K562 (cell line): ENCODE results near the gene USHBP1. TPM values are rescaled to one million over a fixed set of nuclear protein-coding genes. Genes with fewer than 3 reads are reported as not detected.

ENCODE experiments used
- ATAC-seq: fragments of 200-7000 bp; cut with Tn5 transposase; 3 replicates; pipeline ENCODE4 v1.9.1; 2020; ENCODE audit warnings: moderate library complexity
- BruUV-seq: library from RNA; stranded (reverse); fragments of 400-500 nt; replicated peaks from 2 replicates; lab custom pipeline; 2021; lab: Mats Ljungman, UMichigan
- CTCF ChIA-PET: fragments of 300-600 bp; formaldehyde crosslinking; extraction: SDS; loops from one replicate; lab custom pipeline; 2021; ENCODE audit warnings: low intra/inter-chr PET ratio; lab: Yijun Ruan, JAX
- POLR2A ChIA-PET: fragments of 300-600, 350-650 bp; sonication (Branson Sonifier 250); formaldehyde crosslinking; extraction: SDS; loops from one replicate; lab custom pipeline; 2021; ENCODE audit warnings: antibody characterized with exemption, inconsistent platforms; lab: Yijun Ruan, JAX
- DNase-seq, 4 experiments: peaks; one replicate each; pipeline versions ENCODE4 v3.0.0 to v3.0.0-alpha.2; 2011 to 2018; ENCODE audit warnings: low spot score in 3 of 4, mixed read lengths in 3 of 4; ENCODE audit errors: extremely low read depth in 1 of 4
- FAIRE-seq: peaks from 2 replicates; lab custom pipeline; 2011; peaks lifted over from hg19 to GRCh38; lab: Jason Lieb, UNC
- H2AFZ ChIP-seq: 2 replicates; pipeline ENCODE4 v1.6.0; 2011; ENCODE audit warnings: low read depth, low read length, control low read depth, inconsistent platforms
- H3K27ac ChIP-seq: fragments of 200-600 bp; 3 replicates; pipeline ENCODE4 v1.8.0; 2011; ENCODE audit warnings: low read depth, mild to moderate bottlenecking, control low read depth, inconsistent platforms, low read length, moderate library complexity, mixed read lengths; ENCODE audit errors: extremely low read depth
- H3K27me3 ChIP-seq, 2 experiments: fragments of 300-600 bp in 1 of 2; 2 replicates in 1 of 2; 3 replicates in 1 of 2; pipeline versions ENCODE4 v1.6.0 to v1.8.0; 2011; ENCODE audit warnings: inconsistent platforms in 2 of 2, low read length in 2 of 2, mild to moderate bottlenecking in 1 of 2, mixed read lengths in 1 of 2, moderate library complexity in 1 of 2; ENCODE audit not compliant: control insufficient read depth in 2 of 2, insufficient read depth in 2 of 2
- H3K36me3 ChIP-seq: fragments of 300-600 bp; 3 replicates; pipeline ENCODE4 v1.8.0; 2011; ENCODE audit warnings: mild to moderate bottlenecking, low read length, inconsistent platforms; ENCODE audit not compliant: control insufficient read depth, insufficient read depth
- H3K4me1 ChIP-seq, 2 experiments: fragments of 200-600 bp in 1 of 2; replicated peaks in 1 of 2; 2 replicates in 1 of 2; 3 replicates in 1 of 2; pipeline versions ENCODE4 v1.5.1 to v1.8.0; 2011; ENCODE audit warnings: inconsistent platforms in 2 of 2, low read length in 2 of 2, mild to moderate bottlenecking in 1 of 2, mixed read lengths in 1 of 2, moderate library complexity in 1 of 2; ENCODE audit not compliant: control insufficient read depth in 2 of 2, insufficient read depth in 2 of 2
- H3K4me2 ChIP-seq: 2 replicates; pipeline ENCODE4 v1.6.1; 2011; ENCODE audit warnings: low read length, control low read depth, inconsistent platforms, mixed read lengths; ENCODE audit not compliant: insufficient read depth
- H3K4me3 ChIP-seq: fragments of 200-600 bp; sonication (generic), shearing (Covaris generic); 2 replicates; pipeline ENCODE4 v1.5.1; 2016; ENCODE audit warnings: control low read depth, inconsistent platforms
- H3K79me2 ChIP-seq: fragments of 200-600 bp; 3 replicates; pipeline ENCODE4 v1.8.0; 2011; ENCODE audit warnings: low read length, inconsistent platforms; ENCODE audit not compliant: control insufficient read depth, insufficient read depth
- H3K9ac ChIP-seq, 2 experiments: 2 replicates each; pipeline versions ENCODE4 v1.6.0 to v1.6.1; 2011; ENCODE audit warnings: low read depth in 2 of 2, low read length in 2 of 2, control low read depth in 1 of 2, inconsistent platforms in 1 of 2, mild to moderate bottlenecking in 1 of 2, mixed read lengths in 1 of 2; ENCODE audit not compliant: insufficient read depth in 1 of 2
- H3K9me1 ChIP-seq: one replicate; pipeline ENCODE4 v1.6.0; 2011; ENCODE audit warnings: inconsistent platforms, mild to moderate bottlenecking, low read length, moderate library complexity; ENCODE audit not compliant: control insufficient read depth, insufficient read depth
- H3K9me3 ChIP-seq: replicated peaks from 2 replicates; pipeline ENCODE4 v1.5.1; 2011; ENCODE audit warnings: low read depth, low read length, inconsistent platforms; ENCODE audit not compliant: control insufficient read depth, insufficient read depth
- H4K20me1 ChIP-seq: replicated peaks from 2 replicates; pipeline ENCODE4 v1.6.1; 2011; ENCODE audit warnings: low read length, inconsistent platforms, mixed read lengths; ENCODE audit not compliant: control insufficient read depth, insufficient read depth
- CBFA2T3 ChIP-seq: fragments of 450-650 bp; IDR thresholded peaks from 2 replicates; pipeline ENCODE4 v1.6.1; 2017
- CEBPB ChIP-seq: fragments of 450-650 bp; IDR thresholded peaks from 2 replicates; pipeline ENCODE4 v1.6.1; 2016; ENCODE audit warnings: missing genetic modification characterization, missing compliant biosample characterization
- FOXJ3 ChIP-seq: sonication (generic); formaldehyde crosslinking; IDR thresholded peaks from 2 replicates; pipeline ENCODE4 v1.4.0; 2020; ENCODE audit warnings: mild to moderate bottlenecking, missing genetic modification reagents
- FOXP4 ChIP-seq: sonication (generic); formaldehyde crosslinking; IDR thresholded peaks from 2 replicates; pipeline ENCODE4 v1.8.0; 2022; ENCODE audit warnings: mild to moderate bottlenecking, missing genetic modification reagents, borderline replicate concordance
- ILK ChIP-seq: fragments of 450-650 bp; IDR thresholded peaks from 2 replicates; pipeline ENCODE4 v1.6.1; 2016; ENCODE audit warnings: missing genetic modification characterization, low read depth, mild to moderate bottlenecking, missing compliant biosample characterization, moderate library complexity, borderline replicate concordance
- KLF1 ChIP-seq: fragments of 450-650 bp; IDR thresholded peaks from 2 replicates; pipeline ENCODE4 v1.6.1; 2016; ENCODE audit warnings: missing genetic modification characterization, missing compliant biosample characterization
- NR0B1 ChIP-seq: fragments of 450-650 bp; IDR thresholded peaks from one replicate; pipeline ENCODE4 v1.6.1; 2018; ENCODE audit warnings: mild to moderate bottlenecking, moderate library complexity; ENCODE audit not compliant: partially characterized antibody
- PHF8 ChIP-seq: fragments of 200-600 bp; sonication (generic); IDR thresholded peaks from 2 replicates; pipeline ENCODE4 v1.6.1; 2012; ENCODE audit warnings: mixed run types, mild to moderate bottlenecking, inconsistent platforms, low read length, moderate library complexity, borderline replicate concordance
- POLR3A ChIP-seq: IDR thresholded peaks from 2 replicates; pipeline ENCODE4 v1.6.1; 2011; ENCODE audit warnings: borderline replicate concordance, mild to moderate bottlenecking, moderate library complexity; ENCODE audit not compliant: insufficient read length, insufficient read depth; ENCODE audit errors: extremely low read depth
- POU5F1 ChIP-seq: fragments of 150-350 bp; IDR thresholded peaks from 2 replicates; pipeline ENCODE4 v1.6.1; 2014; ENCODE audit warnings: borderline replicate concordance, low read length, low read depth, mild to moderate bottlenecking; ENCODE audit not compliant: partially characterized antibody
- PRMT5 ChIP-seq: sonication (generic); formaldehyde crosslinking; IDR thresholded peaks from 2 replicates; pipeline ENCODE4 v1.5.0; 2020; ENCODE audit warnings: missing genetic modification reagents
- RCOR1 ChIP-seq, 2 experiments: IDR thresholded peaks; 2 replicates each; pipeline ENCODE4 v1.6.1; 2012; ENCODE audit warnings: low read depth in 2 of 2, low read length in 2 of 2, borderline replicate concordance in 1 of 2, improper control_type of control experiment in 1 of 2
- SMAD2 ChIP-seq: fragments of 150-350 bp; IDR thresholded peaks from 2 replicates; pipeline ENCODE4 v1.6.1; 2014; ENCODE audit warnings: low read depth, mild to moderate bottlenecking, low read length
- TAL1 ChIP-seq: fragments of 450-650 bp; IDR thresholded peaks from 2 replicates; pipeline ENCODE4 v1.6.1; 2016; ENCODE audit warnings: mild to moderate bottlenecking
- ZNF436 ChIP-seq: fragments of 250-450, 450-650 bp; sonication (Bioruptor Pico); formaldehyde crosslinking; IDR thresholded peaks from 2 replicates; pipeline ENCODE4 v1.7.0; 2020; ENCODE audit warnings: mild to moderate bottlenecking
- ZNF445 ChIP-seq: fragments of 250-450 bp; sonication (Bioruptor Pico); IDR thresholded peaks from 2 replicates; pipeline ENCODE4 v1.4.0; 2020; ENCODE audit warnings: low read depth, mild to moderate bottlenecking, moderate library complexity
- ZNF696 ChIP-seq: fragments of 250-450 bp; sonication (Bioruptor Pico); conservative IDR thresholded peaks from 2 replicates; pipeline ENCODE4 v1.4.0; 2020; ENCODE audit warnings: mild to moderate bottlenecking, moderate library complexity
- ZSCAN29 ChIP-seq: fragments of 450-650 bp; IDR thresholded peaks from 2 replicates; pipeline ENCODE4 v1.6.1; 2017
- WGBS: fragments of 100-300 bp; shearing (Covaris generic); methylation state at CpG from one replicate; pipeline ENCODE4 v1.1.6; 2016; ENCODE audit warnings: low coverage, mixed read lengths; ENCODE audit not compliant: insufficient coverage; ENCODE audit errors: missing lambda C conversion rate; 5-methylcytosine and 5-hydroxymethylcytosine counted together
- in situ Hi-C: fragments of 300-500 bp; cut with MboI; formaldehyde crosslinking; loops from 4 replicates; pipeline ENCODE4 v1.15.0; 2018; ENCODE audit warnings: inconsistent platforms, mixed read lengths
- intact Hi-C: fragments of 100-400 bp; cut with micrococcal nuclease; formaldehyde crosslinking; loops from 2 replicates; pipeline ENCODE4 v1.14.2; 2022
- polyA plus RNA-seq, 8 experiments: library from polyadenylated mRNA; depleted of rRNA in 4 of 8; stranded (reverse) in 5 of 8; unstranded in 3 of 8; fragments of >200 nt; fragmentation: Nextera tagmentation in 2 of 8; fragmentation: Illumina TruSeq in 1 of 8; extraction: Ambion mirVana in 2 of 8; extraction: Trizol in 1 of 8; gene quantifications; 2 replicates each; pipeline versions ENCODE4 v1.2.1 to v1.2.3, GENCODE V29; 2011 to 2014; ENCODE audit warnings: inconsistent platforms in 1 of 8, missing spikeins in 1 of 8
- total RNA-seq, 7 experiments: library from RNA; depleted of rRNA in 6 of 7; stranded (reverse); fragments of >200 nt in 6 of 7; fragmentation: Illumina TruSeq in 2 of 7; extraction: Trizol in 2 of 7; gene quantifications; 2 replicates each; pipeline versions ENCODE4 v1.2.1 to v1.2.3, GENCODE V29; 2011 to 2021; ENCODE audit warnings: low replicate concordance in 1 of 7
- TF ChIP-seq, protein P1 (sequence below): fragments of 450-650 bp; conservative IDR thresholded peaks from 2 replicates; pipeline ENCODE4 v1.6.1; 2016; ENCODE audit warnings: missing genetic modification characterization, low read depth, mild to moderate bottlenecking, control low read depth, missing compliant biosample characterization

Gene USHBP1
- total and polyA plus RNA-seq, 9 of the 15 experiments (the other 6 are each of a cell fraction or from before 2014, with no cell fraction given): 0.03 to 0.10 (median 0.05) TPM; not detected in 5

DNA sequence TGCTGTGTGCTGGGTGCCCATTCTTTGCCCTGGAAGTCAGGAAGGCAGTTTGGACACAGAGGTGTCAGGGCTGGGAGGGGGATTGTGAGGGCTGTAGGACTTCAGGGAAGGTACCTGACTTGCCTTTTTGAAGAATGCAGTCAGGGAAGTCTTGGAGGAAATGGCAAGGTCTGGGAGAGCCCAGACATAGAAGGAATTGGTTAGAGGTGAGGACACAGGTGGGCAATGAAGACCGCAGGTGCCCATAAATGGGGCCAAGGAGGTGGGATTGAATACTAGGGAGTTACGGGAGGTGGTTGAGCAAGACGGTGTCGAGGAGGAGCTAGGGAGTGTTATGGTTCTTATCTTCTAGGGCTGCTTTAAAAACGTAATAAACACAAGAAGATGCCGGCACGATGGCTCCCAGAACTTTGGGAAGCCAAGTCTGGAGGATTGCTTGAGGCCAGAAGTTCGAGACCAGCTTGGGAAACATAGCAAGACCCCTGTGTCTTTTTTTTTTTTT lies 43.4 kb upstream of the USHBP1 start:
- Histone ChIP-seq H3K27ac (peak overlapping the region; percentile 58), H3K36me3 (peaks cover 24% of the 10 kb centered on the region), H3K9me3 (no peaks in the 10 kb centered on the region), H4K20me1 (0 out of 2 replicates have a peak, but pooled peaks cover 5% of the 10 kb centered on the region), H3K79me2 (peaks cover 61% of the 10 kb centered on the region), H3K9me1 (no peaks in the 10 kb centered on the region), H3K4me2 (peak overlapping the region; percentile 64), H3K27me3 (no peaks in the 10 kb centered on the region), H3K9ac (peak overlapping the region; percentile 84 to 86; a peak in 3 of 4 replicates), H3K4me3 (peak overlapping the region; percentile 94), H2AFZ (peak overlapping the region; percentile 53; the same call in 1 of the 2 replicates), H3K4me1 (peaks cover 29 to 71% of the 10 kb centered on the region in 2 experiments; a peak in 4 of 5 replicates)
- no peak for ATAC-seq
- WGBS: 13% methylated on average over 8 of the region's 8 CpGs
- intact Hi-C loops (loop anchor here (2.0 kb wide), 1 partner anchor 47 kb away; no protein-coding TSS in a partner anchor), in situ Hi-C loops (no loop called here)
- peak; percentile 15 for FAIRE-seq
- peak in 1 of 4 experiments; percentile 50 for DNase-seq
- POLR2A ChIA-PET: interaction anchor here (0.6 to 7.7 kb wide), 7 partner anchors 8 to 82 kb away, joined by 3 to 78 read pairs (median 4); partner anchors contain the start of gene ANO8
- CTCF ChIA-PET: no interaction called here
- no TSS peak for BruUV-seq
- TF ChIP-seq PHF8 (no peak), ZSCAN29 (no peak), SMAD2 (no peak), CEBPB (tag) (peak; percentile 78), ILK (tag) (no peak), ZNF445 (no peak), PRMT5 (no peak), KLF1 (tag) (no peak), POLR3A (peak; percentile 26), CBFA2T3 (no peak), ZNF696 (CRISPR knock-in tag) (no peak), FOXP4 (no peak), NR0B1 (no peak), FOXJ3 (CRISPR knock-in tag) (no peak), TAL1 (no peak), ZNF436 (CRISPR knock-in tag) (no peak), RCOR1 (IDR thresholded peaks at IDR 0.05; ENCODE audit: borderline replicate concordance in 1 of 2, low read depth in 2 of 2, low read length in 2 of 2) (no peak), POU5F1 (no peak)
- TF ChIP-seq, protein P1, sequence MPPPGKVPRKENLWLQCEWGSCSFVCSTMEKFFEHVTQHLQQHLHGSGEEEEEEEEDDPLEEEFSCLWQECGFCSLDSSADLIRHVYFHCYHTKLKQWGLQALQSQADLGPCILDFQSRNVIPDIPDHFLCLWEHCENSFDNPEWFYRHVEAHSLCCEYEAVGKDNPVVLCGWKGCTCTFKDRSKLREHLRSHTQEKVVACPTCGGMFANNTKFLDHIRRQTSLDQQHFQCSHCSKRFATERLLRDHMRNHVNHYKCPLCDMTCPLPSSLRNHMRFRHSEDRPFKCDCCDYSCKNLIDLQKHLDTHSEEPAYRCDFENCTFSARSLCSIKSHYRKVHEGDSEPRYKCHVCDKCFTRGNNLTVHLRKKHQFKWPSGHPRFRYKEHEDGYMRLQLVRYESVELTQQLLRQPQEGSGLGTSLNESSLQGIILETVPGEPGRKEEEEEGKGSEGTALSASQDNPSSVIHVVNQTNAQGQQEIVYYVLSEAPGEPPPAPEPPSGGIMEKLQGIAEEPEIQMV (tag): no peak
